Peyer's patch (tissue), 4 donors: ENCODE data around the gene ZCCHC3.

Source experiments
- POLR2A ChIP-seq, 2 donors: fragments of 450-650 bp; IDR thresholded peaks; one replicate each; pipeline ENCODE4 v1.5.1; 2017; ENCODE audit warnings: antibody characterized with exemption in 2 of 2, mild to moderate bottlenecking in 2 of 2, moderate library complexity in 2 of 2
- TF ChIP-seq, protein P1 (sequence below), 6 experiments: fragments of 450-650 bp in 4 of 6; fragments of 200-600 bp in 2 of 6; sonication (generic) in 1 of 6; IDR thresholded peaks; one replicate each; pipeline ENCODE4 v1.5.1; 2017 to 2019; ENCODE audit warnings: antibody characterized with exemption in 6 of 6, mild to moderate bottlenecking in 3 of 6, moderate library complexity in 1 of 6

DNA sequence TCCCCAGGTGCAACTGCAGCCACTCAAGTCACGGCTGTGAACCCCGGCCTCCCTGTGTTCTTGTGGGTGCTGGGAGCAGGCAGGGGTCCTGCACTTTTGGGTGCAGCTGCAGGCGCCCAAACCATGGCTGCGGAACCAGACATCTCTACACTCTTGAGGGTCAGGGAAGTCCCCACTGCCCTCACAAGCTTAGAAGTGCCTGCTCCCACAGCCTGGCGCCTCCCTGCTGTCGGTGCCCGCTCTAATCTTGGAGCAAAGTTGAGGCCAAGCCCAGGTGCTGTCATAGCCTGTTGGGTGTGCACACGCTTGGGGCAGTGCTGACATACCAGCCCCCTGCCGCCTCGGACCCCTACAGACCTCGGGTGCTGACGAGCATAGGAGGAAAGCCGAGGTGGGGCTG lies 33.7 kb upstream of the ZCCHC3 start:
- TF ChIP-seq, protein P1, sequence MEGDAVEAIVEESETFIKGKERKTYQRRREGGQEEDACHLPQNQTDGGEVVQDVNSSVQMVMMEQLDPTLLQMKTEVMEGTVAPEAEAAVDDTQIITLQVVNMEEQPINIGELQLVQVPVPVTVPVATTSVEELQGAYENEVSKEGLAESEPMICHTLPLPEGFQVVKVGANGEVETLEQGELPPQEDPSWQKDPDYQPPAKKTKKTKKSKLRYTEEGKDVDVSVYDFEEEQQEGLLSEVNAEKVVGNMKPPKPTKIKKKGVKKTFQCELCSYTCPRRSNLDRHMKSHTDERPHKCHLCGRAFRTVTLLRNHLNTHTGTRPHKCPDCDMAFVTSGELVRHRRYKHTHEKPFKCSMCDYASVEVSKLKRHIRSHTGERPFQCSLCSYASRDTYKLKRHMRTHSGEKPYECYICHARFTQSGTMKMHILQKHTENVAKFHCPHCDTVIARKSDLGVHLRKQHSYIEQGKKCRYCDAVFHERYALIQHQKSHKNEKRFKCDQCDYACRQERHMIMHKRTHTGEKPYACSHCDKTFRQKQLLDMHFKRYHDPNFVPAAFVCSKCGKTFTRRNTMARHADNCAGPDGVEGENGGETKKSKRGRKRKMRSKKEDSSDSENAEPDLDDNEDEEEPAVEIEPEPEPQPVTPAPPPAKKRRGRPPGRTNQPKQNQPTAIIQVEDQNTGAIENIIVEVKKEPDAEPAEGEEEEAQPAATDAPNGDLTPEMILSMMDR (IDR thresholded peaks at IDR 0.05), result no peak
- TF ChIP-seq POLR2A (IDR thresholded peaks at IDR 0.05), result no peak
